Activated CD4-positive, alpha-beta T cell treated with anti-CD3 and anti-CD28 coated beads, Interleukin-10, Interleukin-2, amounts not matched to agents 100 ng/mL and 50 ng/mL, durations not matched to agents 16 hours and 8 hours (primary cell): Measurements from ENCODE around the gene PROSER3.
"Not testable (repeated sequence)": the region's sequence is repeated elsewhere in the genome, so short reads cannot be mapped to it uniquely, and the experiment has no call there.

Experiments used
- DNase-seq: peaks from one replicate; pipeline ENCODE4 v3.0.0-alpha.2; 2020

Gene PROSER3

DNA sequence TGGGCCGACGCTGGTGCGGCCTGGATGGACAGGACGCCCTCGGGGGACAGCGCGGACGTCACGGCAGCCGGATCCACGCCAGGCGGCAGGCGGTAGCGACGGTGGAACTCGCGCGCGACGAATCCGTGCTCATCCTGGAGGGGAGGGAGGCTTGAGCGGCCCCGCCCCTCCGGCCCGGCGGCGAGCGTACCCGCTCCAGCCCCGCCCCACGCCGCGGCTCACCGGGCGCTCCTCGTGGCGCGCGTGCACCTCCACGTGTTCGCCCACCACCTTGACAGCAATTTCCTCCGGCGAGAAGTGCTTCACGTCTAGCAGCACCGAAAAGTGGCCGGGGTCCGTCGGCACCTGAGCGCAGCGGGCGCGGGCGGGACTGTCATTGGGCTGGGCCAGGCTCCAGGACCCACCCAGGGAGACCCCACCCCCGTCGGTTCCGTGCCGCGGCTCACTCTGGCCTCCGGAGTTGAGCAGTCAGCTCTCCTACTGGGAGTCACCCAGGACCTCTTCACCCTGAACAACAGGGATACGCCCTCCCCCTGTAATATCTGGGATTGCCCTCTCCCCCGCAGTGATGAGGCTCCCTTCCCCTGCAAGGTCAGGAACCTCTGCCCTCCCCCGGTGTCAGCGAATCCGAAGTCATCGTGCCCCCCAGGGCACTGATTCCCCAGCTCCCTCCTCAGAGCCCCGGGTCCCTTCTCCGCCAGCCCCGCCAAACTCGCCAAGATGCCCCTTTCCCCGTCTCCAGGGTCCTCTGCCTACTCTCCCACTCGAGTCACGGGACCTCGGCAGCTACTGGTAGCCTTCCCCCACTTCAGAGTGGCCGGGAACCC, 2.2 kb upstream of the PROSER3 start:
- peak; percentile 58 for DNase-seq

GRCh38 chr19:35756377-35757230, 1.4 kb upstream of the PROSER3 start, which contains the start of gene HSPB6:
TSS of gene HSPB6 (minus strand) at chr19:35757029. CDS start at chr19:35757008, 21 bp downstream.
- no peak for DNase-seq

DNA sequence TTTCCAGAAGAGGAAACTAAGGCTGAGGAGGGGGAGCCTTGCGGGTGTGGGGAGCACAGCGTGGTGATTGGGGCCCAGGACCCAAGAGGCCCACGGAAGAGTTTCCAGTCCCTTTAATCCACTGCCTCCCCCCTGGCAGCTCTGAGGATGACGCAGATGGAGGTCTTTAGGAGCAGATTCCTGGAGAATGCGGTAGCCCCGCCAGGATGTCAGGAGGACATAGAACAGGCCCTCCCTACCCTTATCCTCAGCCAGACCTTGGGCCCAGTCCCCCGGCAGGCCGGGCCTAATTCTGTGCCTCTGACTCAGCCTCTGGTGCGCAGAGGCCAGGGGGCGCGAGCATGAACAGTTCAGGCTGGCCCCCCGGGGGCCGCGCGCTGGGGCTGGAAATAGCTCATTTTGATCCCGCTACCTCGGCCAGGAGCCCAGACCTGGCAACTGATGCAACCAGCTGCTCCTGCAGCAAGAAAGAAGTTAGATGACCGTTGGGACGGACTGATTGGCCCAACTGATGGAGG, 686 bp upstream of the PROSER3 start:
- DNase-seq: peak; percentile 41

DNA sequence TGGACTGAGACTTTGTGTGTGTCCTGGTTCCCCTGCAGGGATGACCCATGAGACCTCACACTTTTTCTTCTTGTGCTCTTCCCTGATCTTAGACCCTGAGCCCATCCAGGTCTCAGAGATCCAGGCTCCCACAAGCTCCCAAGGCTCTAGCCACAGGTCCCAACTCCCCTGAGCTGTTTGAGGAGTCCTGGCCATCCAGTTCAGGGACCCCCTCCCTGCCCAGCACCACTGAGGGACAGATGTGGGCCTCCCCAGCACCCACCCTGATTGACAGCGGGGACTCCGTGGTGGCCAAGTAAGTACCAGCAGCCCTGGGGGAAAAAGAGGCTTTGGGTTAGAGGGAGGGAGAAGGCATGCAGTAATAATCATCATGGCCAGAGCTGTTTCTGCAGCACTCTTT, 1.7 kb downstream of the PROSER3 start:
- no peak for DNase-seq

GRCh38 chr19:35760711-35761349, 2.9 kb downstream of the PROSER3 start:
- no peak for DNase-seq

- no peak for DNase-seq
Measured at GRCh38 chr19:35764432-35765315, 6.7 kb downstream of the PROSER3 start.

- no peak for DNase-seq
Measured at GRCh38 chr19:35766571-35767104, 8.7 kb downstream of the PROSER3 start.

- DNase-seq: no peak
Measured at GRCh38 chr19:35767288-35768081, 9.5 kb downstream of the PROSER3 start.

DNA sequence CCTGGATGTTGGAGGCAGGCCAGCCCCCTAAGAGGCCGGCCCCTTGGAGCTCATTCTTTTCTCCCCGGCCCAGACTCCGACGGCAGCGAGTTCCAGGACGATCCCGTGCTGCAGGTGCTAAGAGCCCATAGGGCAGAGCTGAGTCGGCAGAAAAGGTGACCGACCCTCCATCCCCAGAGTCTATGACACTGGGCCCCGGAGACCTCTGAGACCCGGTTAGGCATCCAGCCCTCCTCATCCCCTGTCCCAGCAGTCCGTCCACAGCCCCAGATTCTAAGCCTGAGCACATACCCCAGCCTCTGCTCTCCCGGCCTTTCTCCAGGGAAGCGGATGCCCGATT, 10.1 kb downstream of the PROSER3 start:
- DNase-seq: no peak

DNA sequence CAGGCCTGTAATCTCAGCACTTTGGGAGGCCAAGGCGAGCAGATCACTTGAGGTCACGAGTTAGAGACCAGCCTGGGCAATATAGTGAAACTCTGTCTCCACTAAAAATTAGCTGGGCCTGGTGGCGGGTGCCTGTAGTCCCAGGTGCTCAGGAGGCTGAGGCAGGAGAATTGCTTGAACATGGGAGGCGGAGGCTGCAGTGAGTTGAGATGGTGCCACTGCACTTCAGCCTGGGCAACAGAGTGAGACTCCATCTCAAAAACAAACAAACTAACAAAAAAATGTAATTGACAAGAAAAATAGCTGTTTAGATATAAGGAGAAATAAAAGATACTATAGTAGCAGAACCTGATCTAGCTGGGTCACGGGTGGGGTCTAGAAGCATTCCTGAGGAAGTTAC, 14.4 kb downstream of the PROSER3 start:
- not testable (repeated sequence) for DNase-seq

DNA sequence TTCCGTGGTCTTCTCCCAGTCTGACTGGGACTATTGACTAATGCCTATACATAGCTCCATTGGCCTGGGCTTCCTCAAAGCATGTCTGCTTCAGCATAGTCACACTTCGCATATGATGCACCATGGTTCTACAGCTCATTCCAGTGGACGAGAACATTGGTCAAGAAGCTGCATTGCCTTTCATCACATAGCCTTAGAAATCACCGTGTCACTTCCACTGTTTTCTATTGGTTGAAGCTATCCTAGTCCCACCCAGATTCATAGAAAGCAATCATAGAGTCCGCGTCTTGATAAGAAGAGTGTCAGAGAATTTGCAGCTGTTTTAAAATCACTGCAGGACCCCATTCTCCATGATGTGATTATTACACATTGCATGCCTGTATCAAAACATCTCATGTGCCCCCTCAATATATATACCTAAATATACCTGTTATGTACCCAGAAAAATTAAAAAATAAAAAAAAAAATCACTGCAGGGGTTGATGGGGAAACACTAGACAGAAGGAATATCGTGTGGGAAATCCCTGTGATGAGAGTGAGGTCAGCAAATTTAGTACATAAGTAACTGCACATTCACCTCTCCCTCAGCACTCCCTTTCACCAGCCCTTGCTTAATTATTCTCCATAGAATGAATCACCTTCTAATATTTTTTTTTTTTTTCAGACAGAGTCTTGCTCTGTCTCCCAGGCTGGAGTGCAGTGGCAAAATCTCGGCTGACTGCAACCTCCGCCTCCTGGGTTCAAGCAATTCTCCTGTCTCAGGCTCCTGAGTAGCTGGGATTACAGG, 15.2 kb downstream of the PROSER3 start:
- no peak for DNase-seq

- no peak for DNase-seq
Measured at GRCh38 chr19:35774274-35775045, 16.5 kb downstream of the PROSER3 start.

DNA sequence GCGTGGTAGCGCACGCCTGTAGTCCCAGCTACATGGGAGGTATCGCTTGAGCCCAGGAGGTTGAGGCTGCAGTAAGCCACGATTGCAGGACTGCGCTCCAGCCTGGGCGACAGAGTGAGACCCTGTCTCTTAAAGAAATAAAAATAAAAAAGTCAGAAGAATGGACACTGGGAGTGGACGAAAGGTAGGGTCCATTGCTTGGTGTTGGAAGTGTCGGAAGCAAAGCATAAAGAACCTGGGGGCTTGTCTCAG, 17.0 kb downstream of the PROSER3 start:
- DNase-seq: no peak

DNA sequence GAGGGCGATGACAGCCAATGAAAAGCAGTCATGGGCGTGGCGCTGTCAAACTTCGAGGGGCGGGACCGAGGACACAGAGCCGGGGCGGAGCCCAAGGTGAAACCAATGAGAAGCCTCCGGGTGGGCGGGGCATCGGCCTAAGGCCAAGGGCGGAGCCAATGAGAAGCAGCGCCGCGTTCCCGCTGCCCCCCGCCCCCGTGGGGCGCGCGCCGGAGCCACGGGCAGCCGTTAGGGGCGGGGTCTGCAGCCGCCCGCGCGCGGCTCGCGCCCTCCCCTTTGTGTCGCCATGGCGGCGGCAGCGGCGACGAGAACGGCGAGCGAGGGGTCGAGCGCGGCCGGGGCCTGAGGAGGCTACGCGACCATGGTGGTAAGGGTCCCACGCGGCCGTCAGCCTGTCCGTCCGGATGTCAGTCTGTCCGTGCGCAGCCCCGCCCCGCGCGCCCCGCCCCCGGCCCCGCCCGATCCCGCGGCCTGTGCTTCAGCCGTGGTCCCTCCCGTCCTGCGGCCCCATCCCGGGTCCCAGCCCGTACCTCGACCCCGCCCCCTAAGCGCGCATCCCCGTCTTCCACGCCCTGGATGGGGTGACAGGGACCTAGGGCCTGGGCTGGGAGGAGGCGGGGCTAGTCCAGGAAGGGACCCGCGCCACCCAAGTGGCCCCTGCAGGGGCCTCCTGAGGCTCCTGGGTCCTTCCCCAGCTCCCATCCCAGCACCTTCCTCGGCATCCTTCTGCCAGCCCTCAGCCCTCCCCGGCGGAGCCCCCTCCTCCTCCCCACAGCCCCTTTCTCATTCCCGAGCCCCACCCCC, 17.5 kb downstream of the PROSER3 start, which contains the start of gene ARHGAP33:
ARHGAP33 (plus strand) TSS at position 267 of the 804 bp plus-strand sequence; CDS start at position 362, 95 bp downstream.
- peak; percentile 99 for DNase-seq

DNA sequence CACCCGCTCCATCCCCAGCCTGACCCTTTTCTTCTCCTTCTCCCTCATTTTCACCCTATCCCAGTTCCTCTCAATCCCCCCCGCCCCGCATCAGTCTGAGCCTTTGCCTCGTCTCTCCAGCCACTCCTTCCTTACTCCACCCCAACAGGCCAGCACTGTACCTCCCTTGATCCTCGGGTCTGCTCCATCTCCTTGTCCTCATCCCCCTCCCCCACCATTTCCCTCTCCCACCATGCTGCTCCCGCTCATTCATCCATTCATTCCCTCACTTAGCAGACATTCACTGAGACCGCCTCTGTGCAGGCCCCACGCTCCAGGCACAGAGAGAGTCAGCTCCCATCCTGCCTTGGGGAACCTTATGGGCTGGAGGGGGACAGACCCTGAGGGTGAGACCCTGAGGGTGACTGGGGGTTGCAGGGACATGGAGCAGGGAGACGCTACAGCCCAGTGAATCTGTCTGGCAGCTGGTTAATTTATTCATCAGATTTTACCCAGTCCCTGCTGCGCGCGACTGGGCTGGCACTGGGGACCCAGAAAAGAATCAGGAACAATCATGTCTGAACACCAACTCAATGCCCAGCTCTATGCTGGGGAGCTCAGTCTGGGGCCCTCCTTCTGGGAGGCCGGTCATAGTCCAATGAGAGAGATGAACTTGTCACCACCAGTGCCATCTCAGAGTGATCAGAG, 18.3 kb downstream of the PROSER3 start:
- no peak for DNase-seq

GRCh38 chr19:35777086-35777841, 19.3 kb downstream of the PROSER3 start:
- DNase-seq: no peak

DNA sequence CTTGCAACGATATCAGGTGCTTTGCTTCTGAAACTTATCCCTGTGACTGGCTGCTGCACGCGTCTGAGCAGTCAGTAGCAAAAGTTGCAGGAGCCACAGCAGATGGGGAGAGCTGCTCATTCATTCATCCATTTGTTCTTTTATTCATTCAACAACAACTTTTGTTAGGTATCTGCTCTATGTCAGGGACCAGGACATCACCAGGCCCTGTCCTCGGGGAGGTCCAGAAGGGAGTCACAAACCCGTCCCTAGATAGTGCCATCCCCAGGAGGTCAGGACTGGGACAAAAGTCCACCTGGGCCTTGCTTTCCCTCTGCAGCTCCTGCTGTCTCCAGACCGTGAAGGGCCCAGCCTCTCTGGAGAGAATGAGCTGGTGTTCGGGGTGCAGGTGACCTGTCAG, 20.0 kb downstream of the PROSER3 start:
- no peak for DNase-seq
